GM19025 (cell line): ENCODE results near the gene FOXN3.
"Not testable (repeated sequence)": the region's sequence is repeated elsewhere in the genome, so short reads cannot be mapped to it uniquely, and the experiment has no call there.

Experiments
- ATAC-seq: cut with Tn5 transposase; IDR thresholded peaks from one replicate; pipeline ENCODE4 v1.9.1; 2021; ENCODE audit warnings: mild to moderate bottlenecking, low read depth, moderate library complexity; ENCODE audit not compliant: unreplicated experiment

Gene FOXN3

DNA sequence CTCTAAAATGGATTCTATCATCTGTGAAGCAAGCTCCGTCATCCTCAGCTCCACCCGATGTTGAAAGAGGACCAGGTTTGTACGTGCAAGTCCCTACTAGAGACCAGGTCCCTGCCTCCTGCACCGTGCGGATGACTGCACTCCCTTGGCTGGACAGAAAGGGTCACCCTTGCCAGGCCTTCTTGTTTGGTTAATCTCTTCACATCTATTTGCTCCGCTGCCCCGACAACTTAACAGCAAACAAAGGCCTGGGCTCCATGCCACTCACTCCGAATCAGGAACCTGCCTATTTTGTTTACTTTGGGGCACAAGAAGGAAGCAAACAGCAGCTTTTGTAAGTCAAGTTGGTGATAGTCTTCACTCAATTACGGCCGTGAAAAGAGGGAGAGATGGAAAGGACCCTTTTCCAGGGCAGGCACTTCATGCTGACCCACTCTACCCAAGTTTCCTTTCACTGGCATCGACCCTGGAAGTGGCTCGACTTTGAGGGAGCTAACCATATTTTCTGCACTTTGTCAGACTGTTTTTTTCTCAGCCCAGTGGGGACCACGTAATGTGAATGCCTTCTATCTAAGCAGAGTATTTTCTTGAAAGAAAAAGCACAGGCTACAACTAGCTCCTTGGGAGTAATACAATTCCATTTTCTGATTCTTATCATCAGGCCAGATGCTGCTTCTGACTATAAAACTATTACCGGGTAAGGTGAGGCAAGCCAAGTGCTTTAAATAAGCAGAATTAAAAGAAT lies 202.6 kb downstream of the FOXN3 start:
- no peak for ATAC-seq

DNA sequence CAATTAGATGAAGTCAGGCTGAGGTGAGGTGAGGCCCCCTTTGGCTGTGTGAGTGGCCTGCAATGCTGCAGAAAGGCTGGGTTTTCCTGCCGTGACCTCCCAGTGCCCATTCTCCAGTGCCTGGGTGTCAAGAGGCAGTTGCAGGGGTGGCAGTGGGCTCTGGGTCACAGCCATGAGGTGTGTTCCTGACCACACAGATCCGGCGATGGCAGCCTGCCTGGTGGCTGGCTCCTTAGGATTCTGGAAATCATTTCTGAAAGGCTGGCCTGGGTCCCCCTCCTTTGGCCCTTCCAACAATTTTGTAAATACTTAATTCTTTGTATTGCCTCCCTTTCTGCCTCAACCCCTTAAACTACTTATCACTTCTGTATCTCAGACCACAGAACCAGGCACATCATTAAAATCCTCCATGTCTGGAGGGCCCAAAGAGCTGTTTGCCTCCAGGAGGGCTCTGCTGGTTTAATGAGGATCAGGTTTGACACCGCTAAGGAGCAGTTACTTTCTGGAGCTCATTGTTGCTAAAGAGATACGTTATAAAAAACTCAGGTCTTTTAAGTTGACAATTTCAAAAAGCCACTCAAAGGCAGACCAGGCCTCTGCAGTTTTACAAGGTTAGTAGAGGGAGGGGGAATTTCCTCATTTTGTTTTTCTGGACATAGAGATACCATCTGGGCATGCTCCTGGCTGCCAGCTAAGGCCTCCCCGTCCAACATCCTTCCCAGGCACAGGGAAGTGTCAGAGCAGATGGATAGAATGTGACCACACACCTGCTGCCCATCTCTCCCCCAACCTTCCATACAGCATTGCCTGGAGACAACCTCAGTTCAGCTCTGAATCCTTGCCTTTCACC lies 204.4 kb downstream of the FOXN3 start:
- ATAC-seq: no peak

DNA sequence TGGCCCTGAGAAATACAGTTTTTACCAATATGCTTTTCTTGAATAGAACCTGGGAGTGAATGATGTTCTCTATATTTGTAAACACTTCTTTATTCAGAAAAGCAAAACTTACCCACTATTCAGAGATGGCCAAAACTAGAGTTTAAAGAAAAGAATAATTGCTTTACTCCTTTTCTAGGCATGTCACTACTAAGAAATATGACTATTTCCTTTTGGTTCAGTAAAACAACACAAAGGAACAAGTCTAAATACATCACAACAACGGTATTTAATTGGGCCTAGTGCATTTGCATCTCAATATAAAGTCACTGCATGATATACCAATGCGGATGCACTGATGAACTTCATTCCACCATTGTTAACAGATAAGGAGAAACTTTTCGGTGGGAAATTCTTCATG lies 207.5 kb downstream of the FOXN3 start:
- no peak for ATAC-seq

- ATAC-seq: peak; percentile 72
Observed at GRCh38 chr14:89207925-89208328, 209.1 kb downstream of the FOXN3 start.

DNA sequence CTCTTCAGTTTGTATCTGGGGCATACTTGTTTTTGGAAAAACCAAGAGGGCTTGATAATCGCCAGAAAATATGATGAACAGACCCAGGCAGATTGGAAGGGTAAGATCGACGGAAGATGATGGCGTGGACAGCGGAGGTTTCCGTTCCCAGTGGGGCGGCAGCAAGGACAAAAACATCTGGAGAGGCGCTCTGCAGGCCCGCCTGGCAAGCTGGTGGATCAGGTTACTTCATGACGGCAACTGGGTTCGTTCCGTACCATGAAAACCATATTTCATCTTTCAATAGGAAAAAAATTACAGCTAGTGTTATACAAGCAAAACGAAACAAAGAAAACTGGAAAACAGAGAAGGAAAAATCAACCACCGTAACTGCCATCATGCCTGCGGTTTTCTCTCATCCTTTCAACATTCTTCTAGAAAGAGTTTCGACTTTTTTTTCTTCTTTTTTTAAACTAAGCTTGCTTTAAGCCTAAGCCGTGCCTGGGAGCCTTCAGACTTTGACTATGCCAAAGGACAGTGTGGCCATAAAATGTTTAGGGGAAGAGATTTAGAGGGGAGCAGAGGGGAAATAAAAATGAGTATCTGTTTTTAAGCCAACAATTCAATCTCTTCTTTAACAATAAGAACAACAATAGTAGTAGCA lies 210.5 kb downstream of the FOXN3 start:
- ATAC-seq: no peak

DNA sequence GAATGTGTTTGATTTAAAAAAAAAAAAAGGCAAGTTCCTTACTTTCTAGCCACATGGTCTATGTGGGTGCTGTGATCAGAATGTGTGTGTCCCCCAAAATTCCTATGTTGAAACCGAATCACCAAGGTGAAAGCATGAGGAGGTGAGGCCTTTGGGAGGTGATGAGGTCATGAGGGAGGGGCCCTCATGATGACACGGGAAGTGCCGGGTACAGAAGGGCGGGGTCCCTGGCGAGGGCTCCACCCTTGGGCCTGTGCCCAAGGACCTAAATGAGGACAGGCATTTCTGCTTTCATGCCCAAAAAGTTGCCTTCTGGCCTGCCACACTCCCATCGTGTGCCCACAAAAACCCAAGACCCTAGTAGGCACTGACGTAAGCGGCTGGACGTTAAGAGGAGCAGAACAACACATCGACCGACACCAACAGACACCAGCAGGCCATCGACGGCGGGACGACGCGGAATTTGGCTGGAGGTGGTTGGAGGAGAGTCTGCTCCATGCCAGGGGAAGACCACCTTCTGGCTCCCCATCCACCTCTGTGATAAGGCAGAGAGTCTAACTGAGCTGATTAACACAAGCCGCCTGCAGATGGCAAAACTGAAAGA lies 211.8 kb downstream of the FOXN3 start:
- no peak for ATAC-seq

- no peak for ATAC-seq
Observed at GRCh38 chr14:89202413-89203190, 214.4 kb downstream of the FOXN3 start.

- ATAC-seq: no peak
Observed at GRCh38 chr14:89201645-89202044, 215.4 kb downstream of the FOXN3 start.

DNA sequence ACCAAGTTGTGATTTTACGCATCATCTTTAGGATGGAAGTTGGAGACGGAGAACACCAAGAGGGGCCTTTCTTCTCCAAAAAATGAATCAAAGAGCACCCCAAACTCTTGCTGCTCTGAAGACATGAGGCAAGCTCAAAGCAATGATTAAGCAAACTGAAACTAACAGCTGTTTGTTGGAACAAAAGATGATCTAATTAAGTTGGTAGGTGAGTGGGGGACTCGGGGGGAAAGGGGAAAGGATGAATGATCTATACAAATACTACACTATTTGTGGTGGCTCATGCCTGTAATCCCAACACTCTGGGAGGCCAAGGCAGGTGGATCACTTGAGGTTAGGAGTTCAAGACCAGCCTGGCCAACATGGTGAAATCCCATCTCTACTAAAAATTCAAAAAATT lies 217.7 kb downstream of the FOXN3 start:
- not testable (repeated sequence) for ATAC-seq

DNA sequence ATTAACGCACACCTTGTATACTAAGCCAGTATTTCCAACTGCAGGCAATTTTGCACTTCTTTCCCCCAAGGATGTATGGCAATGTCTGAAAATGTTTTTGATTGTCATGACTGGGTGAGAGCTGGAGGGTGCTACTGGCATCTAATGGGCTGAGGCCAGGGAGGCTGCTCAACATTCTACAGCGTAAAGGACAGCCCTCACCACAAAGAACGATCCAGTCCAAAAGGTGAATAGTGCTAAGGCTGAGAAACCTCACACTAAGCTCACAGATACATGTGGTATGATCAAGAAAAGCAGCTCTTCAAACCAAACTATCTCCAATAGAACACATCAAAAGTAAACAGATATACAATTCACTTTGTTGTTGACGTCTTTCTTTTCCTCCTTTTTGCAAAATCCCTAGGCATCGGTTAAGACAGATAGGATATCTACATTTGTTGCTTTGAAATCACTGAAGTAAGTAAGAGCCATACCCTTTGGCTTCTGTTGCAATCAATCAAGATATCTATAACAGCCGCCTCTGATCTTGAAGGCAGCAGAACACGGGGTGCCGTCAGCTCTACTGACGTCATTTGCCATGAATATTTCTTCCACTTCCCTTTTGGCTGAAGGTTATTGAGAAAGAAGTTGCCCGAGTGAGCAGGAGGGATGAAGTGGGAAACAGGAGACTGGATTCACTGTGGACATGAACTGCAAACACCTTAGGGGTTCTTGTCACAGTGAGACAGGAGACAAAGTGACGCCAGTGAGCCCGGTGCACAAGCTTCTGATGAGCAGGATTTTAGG lies 218.3 kb downstream of the FOXN3 start:
- ATAC-seq: no peak

DNA sequence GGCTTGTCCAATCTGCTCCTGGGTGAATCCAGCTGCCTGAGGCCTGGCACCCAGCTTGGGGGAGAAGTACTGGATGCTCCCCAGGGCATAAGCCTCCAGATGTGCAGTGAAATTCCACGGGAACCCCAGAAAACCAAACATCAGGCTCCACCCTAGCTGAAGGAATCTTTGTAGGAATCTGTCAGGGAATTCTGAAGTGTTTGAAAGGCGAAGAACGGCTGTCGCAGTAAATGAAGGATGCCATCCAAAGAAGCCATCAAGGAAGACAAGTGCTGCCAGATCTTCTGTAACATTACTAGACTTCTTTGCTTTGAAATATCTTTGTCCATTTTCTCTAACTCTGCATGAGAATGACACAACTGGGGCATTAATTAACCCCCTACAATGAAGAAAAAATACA lies 219.4 kb downstream of the FOXN3 start:
- ATAC-seq: no peak

DNA sequence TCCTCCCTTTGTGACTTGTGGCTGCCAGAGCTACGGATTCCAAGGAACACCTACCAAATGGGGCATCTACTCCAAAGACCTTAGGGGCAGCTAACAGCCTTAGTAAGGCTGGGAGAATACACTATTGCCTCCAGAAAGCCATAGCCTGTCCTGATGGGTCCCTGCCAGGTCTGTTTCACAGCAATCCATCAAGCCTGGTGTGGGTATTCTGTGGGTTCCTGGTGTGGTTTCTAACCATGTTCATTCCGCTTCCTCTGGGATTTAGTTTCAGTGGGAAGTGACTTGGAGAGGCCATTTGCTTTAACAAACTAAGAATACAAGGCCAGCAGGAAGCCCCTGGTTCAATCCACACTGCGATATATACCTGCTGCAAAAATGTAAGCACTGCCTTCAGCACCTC lies 220.5 kb downstream of the FOXN3 start:
- ATAC-seq: no peak

DNA sequence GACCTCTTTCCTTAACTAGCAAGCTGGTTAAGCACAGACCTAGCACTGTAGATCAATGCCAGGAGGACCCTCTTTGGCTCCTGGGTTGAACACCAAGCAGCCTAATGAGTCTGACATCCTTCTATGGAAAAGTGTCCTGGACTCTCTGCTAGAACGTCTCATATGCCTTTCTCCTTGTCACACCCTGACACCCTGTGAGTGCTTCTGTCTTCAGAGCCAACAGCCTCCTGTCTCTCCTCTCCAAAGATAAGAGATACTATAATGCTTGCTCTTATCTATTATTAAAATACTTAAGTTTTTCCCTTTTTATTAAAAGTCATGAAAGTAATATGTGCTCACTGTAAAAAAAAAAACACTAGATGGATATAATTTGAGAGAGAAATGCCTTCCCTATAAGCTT lies 222.7 kb downstream of the FOXN3 start:
- ATAC-seq: no peak

- no peak for ATAC-seq
Observed at GRCh38 chr14:89190765-89191513, 226.1 kb downstream of the FOXN3 start.

DNA sequence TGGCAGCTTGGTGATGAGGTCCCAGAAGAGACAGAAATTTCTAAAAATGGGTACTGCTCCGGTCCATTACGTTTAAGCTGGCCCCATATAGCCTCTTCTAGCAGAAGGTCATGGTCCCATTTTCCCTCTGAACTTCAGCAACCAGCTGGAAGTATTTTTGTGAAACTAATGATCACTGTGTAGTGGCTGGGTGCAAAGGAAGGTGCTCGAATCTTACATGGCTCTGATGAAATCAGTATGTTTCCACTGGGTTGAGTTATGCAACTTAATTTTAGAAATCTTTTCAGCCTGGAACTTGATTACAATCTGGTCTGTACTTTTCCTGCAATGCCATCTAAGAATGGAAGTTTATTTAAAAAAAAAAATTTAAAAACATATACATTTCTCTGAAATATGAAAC lies 228.5 kb downstream of the FOXN3 start:
- ATAC-seq: no peak

DNA sequence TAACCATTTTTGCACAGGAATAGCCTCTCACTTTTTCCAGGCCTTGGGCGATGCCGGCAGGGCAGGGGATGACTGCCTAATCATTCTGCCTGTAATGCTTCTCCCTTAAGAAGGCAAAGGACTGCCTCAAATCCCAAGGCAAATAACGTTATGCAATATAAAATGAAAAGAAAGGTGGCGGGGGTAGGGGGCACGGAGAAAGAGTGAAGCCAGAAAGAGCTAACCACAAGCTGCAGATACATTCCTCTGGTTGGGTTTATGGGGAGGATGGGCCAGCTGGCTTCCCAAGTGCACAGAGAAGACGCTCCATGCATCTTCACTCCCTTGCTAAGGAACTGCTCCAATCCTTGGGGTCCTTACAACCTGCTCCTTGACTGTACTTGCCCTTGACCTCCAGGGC lies 229.5 kb downstream of the FOXN3 start:
- no peak for ATAC-seq

- no peak for ATAC-seq
Observed at GRCh38 chr14:89186856-89187376, 230.1 kb downstream of the FOXN3 start.
